Measurements from ENCODE around the gene HSPB7.
"Not testable (repeated sequence)": the region's sequence is repeated elsewhere in the genome, so short reads cannot be mapped to it uniquely, and the experiment has no call there.

- TF ChIP-seq POLR2A, CTCF (IDR thresholded peaks at IDR 0.05): not testable (repeated sequence)
These were observed 22.0 kb upstream of the HSPB7 start for GRCh38 chr1:16039871-16040270.
